ENCODE measurements around the gene MT1A.

- TF ChIP-seq CTCF (IDR thresholded peaks at IDR 0.05) (no peak), EP300 (IDR thresholded peaks at IDR 0.05) (no peak)
These were observed 23.9 kb upstream of the MT1A start for GRCh38 chr16:56614549-56614991.

Measured in ovary (tissue), 3 donors.